ENCODE measurements around the gene GRIP1. TPM values are rescaled to one million over a fixed set of nuclear protein-coding genes. Genes with fewer than 3 reads are reported as not detected.

GRIP1 gene
- total and polyA plus RNA-seq, 4 donors, result 0.38 to 3.4 (median 1.3) TPM

DNA sequence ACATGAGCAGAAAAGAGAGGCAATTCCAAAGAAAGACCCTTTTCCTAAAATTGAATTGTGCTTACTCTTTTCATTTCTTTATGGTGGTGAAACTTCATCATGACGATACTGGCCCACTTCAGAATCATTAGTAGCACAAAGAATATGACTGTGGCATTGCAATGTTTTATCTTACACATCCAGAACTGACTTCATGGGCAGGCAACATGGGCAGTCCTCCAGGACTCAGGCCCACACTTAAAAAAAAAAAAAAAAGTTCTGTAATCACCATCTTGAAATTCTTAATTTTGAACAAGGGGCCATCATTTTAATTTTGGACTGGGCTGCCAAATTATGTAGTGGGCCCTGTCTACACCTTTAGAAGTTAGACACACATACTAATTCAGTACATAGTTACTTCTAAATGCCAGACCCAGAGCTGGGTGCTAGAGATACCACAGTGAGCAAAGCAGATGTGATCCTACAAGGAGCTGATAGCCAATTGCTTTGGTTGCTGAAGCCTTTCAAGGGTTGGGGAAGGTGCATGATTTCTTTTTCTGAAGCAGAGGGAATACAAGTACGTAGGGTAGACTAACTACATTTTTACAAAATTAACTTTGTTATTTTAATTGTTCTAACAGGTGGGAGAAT lies 341.4 kb downstream of the GRIP1 start:
- WGBS, 2 donors, result 95 to 96% methylated on average over 2 of the region's 2 CpGs
- intact Hi-C loops (cut with DNase I), result no loop called here
- no peak for ATAC-seq (ENCODE audit: low FRiP score)
- Histone ChIP-seq H3K9me3 (ENCODE audit: control insufficient read depth, low read length) (peaks cover 3% of the 10 kb centered on the region), H3K4me1 (ENCODE audit: control insufficient read depth in 1 of 2, insufficient read depth in 2 of 2, low read length in 2 of 2) (no peaks in the 10 kb centered on the region), H3K4me3 (ENCODE audit: low read length in 2 of 2) (no peak overlapping the region), H3K36me3 (ENCODE audit: control insufficient read depth in 1 of 2, insufficient read depth in 2 of 2, low read length in 1 of 2) (peaks cover 0 to 4% of the 10 kb centered on the region in 2 donors), H3K27me3 (ENCODE audit: control insufficient read depth in 1 of 2, insufficient read depth in 2 of 2, low read length in 1 of 2) (no peaks in the 10 kb centered on the region), H3K27ac (ENCODE audit: low read depth in 1 of 2, low read length in 2 of 2) (no peak overlapping the region)
- no peak for DNase-seq

DNA sequence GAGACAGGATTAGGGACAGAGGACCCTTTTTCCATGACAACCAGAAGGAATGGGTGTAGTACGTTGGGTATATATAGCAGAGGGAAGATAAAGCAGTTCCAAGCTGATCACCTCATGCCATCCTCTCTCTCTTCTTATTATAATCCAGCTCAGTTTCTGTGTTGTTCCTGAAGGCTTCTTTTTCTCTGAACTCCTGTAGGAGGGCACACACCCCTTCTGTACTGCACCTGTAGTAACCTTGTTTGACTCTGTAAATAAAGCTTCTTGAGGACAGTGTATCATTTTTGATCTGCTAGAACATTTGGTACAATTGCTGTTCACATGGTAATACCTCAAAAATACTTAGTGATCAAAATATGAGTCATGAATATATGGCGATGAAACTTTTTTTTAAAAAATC lies 343.1 kb downstream of the GRIP1 start:
- Histone ChIP-seq H3K27me3 (ENCODE audit: control insufficient read depth in 1 of 2, insufficient read depth in 2 of 2, low read length in 1 of 2) (no peaks in the 10 kb centered on the region), H3K4me3 (ENCODE audit: low read length in 2 of 2) (no peak overlapping the region), H3K4me1 (ENCODE audit: control insufficient read depth in 1 of 2, insufficient read depth in 2 of 2, low read length in 2 of 2) (no peaks in the 10 kb centered on the region), H3K9me3 (ENCODE audit: control insufficient read depth, low read length) (no peaks in the 10 kb centered on the region), H3K36me3 (ENCODE audit: control insufficient read depth in 1 of 2, insufficient read depth in 2 of 2, low read length in 1 of 2) (peaks cover 0 to 4% of the 10 kb centered on the region in 2 donors), H3K27ac (ENCODE audit: low read depth in 1 of 2, low read length in 2 of 2) (no peak overlapping the region)
- ATAC-seq (ENCODE audit: low FRiP score), result no peak
- no peak for DNase-seq
- 94 to 95% methylated on average over 2 of the region's 2 CpGs for WGBS, 2 donors
- intact Hi-C loops (cut with DNase I), result no loop called here

- ATAC-seq (ENCODE audit: low FRiP score) (no peak), DNase-seq (no peak)
- Histone ChIP-seq H3K36me3 (ENCODE audit: control insufficient read depth in 1 of 2, insufficient read depth in 2 of 2, low read length in 1 of 2) (peaks cover 0 to 2% of the 10 kb centered on the region in 2 donors), H3K27me3 (ENCODE audit: control insufficient read depth in 1 of 2, insufficient read depth in 2 of 2, low read length in 1 of 2) (no peaks in the 10 kb centered on the region), H3K4me3 (ENCODE audit: low read length in 2 of 2) (no peak overlapping the region), H3K4me1 (ENCODE audit: control insufficient read depth in 1 of 2, insufficient read depth in 2 of 2, low read length in 2 of 2) (no peaks in the 10 kb centered on the region), H3K27ac (ENCODE audit: low read depth in 1 of 2, low read length in 2 of 2) (no peak overlapping the region), H3K9me3 (ENCODE audit: control insufficient read depth, low read length) (no peaks in the 10 kb centered on the region)
- intact Hi-C loops (cut with DNase I), result no loop called here
- 83 to 86% methylated on average over 1 of the region's 1 CpG for WGBS, 2 donors
These were observed 347.1 kb downstream of the GRIP1 start for GRCh38 chr12:66331814-66332213.

DNA sequence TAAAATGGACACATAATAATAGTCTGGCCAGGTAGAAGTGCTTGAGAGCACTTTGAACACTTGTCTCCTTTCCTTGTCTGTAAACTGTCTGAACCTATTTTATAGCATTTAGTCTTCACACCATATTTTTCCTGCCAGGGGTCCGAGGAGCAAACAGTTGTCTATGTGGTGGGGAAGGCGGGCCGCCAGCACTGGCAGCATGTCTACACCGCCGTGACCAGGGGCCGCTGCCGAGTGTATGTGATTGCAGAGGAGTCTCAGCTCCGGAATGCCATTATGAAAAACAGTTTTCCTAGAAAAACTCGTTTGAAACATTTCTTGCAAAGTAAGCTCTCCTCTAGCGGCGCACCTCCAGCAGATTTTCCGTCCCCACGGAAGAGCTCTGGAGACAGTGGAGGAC lies 347.9 kb downstream of the GRIP1 start:
- Histone ChIP-seq H3K9me3 (ENCODE audit: control insufficient read depth, low read length) (no peaks in the 10 kb centered on the region), H3K4me1 (ENCODE audit: control insufficient read depth in 1 of 2, insufficient read depth in 2 of 2, low read length in 2 of 2) (no peaks in the 10 kb centered on the region), H3K27ac (ENCODE audit: low read depth in 1 of 2, low read length in 2 of 2) (no peak overlapping the region), H3K27me3 (ENCODE audit: control insufficient read depth in 1 of 2, insufficient read depth in 2 of 2, low read length in 1 of 2) (no peaks in the 10 kb centered on the region), H3K36me3 (ENCODE audit: control insufficient read depth in 1 of 2, insufficient read depth in 2 of 2, low read length in 1 of 2) (peaks cover 0 to 2% of the 10 kb centered on the region in 2 donors), H3K4me3 (ENCODE audit: low read length in 2 of 2) (no peak overlapping the region)
- WGBS, 2 donors, result 90 to 92% methylated on average over 13 of the region's 13 CpGs
- intact Hi-C loops (cut with DNase I), result no loop called here
- DNase-seq (no peak), ATAC-seq (ENCODE audit: low FRiP score) (no peak)

GRCh38 chr12:66329941-66330340 lies 348.9 kb downstream of the GRIP1 start:
- Histone ChIP-seq H3K4me3 (ENCODE audit: low read length in 2 of 2) (no peak overlapping the region), H3K9me3 (ENCODE audit: control insufficient read depth, low read length) (no peaks in the 10 kb centered on the region), H3K27ac (ENCODE audit: low read depth in 1 of 2, low read length in 2 of 2) (no peak overlapping the region), H3K4me1 (ENCODE audit: control insufficient read depth in 1 of 2, insufficient read depth in 2 of 2, low read length in 2 of 2) (no peaks in the 10 kb centered on the region), H3K36me3 (ENCODE audit: control insufficient read depth in 1 of 2, insufficient read depth in 2 of 2, low read length in 1 of 2) (peaks cover 0 to 2% of the 10 kb centered on the region in 2 donors), H3K27me3 (ENCODE audit: control insufficient read depth in 1 of 2, insufficient read depth in 2 of 2, low read length in 1 of 2) (no peaks in the 10 kb centered on the region)
- intact Hi-C loops (cut with DNase I), result no loop called here
- DNase-seq, result no peak
- WGBS, 2 donors, result 65% methylated on average over 5 of the region's 5 CpGs
- ATAC-seq (ENCODE audit: low FRiP score), result no peak

DNA sequence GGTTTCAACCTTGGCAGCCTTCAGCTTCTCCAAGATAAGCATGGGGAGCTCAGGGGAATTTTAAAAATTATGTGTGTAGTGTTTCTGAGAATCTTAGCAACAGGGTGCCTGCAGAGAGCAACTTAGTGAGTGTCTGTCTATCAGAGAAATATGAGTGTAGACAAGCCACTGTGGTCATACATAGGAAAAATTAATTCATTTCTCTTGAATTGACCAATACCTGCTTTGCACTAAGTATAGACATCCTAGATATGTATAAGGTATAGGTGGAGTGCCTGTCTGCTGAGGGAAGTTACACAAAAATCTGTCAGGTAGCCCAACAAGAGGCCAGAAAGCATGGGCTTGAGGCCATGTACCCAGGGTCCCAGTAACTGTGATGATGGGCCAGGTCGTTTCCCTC lies 355.9 kb downstream of the GRIP1 start:
- H3K36me3 ChIP-seq (ENCODE audit: control insufficient read depth in 1 of 2, insufficient read depth in 2 of 2, low read length in 1 of 2), result peaks cover 0 to 1% of the 10 kb centered on the region in 2 donors
- 86 to 88% methylated on average over 1 of the region's 1 CpG for whole genome bisulfite sequencing, 2 donors
- intact Hi-C loops (cut with DNase I), result no loop called here
- H3K9me3 ChIP-seq (ENCODE audit: control insufficient read depth, low read length), result no peaks in the 10 kb centered on the region
- ATAC-seq (ENCODE audit: low FRiP score) (no peak), DNase-seq (no peak)
- no peaks in the 10 kb centered on the region for H3K27me3 ChIP-seq (ENCODE audit: control insufficient read depth in 1 of 2, insufficient read depth in 2 of 2, low read length in 1 of 2)
- H3K27ac ChIP-seq (ENCODE audit: low read depth in 1 of 2, low read length in 2 of 2), result no peak overlapping the region
- no peaks in the 10 kb centered on the region for H3K4me1 ChIP-seq (ENCODE audit: control insufficient read depth in 1 of 2, insufficient read depth in 2 of 2, low read length in 2 of 2)
- no peak overlapping the region for H3K4me3 ChIP-seq (ENCODE audit: low read length in 2 of 2)

DNA sequence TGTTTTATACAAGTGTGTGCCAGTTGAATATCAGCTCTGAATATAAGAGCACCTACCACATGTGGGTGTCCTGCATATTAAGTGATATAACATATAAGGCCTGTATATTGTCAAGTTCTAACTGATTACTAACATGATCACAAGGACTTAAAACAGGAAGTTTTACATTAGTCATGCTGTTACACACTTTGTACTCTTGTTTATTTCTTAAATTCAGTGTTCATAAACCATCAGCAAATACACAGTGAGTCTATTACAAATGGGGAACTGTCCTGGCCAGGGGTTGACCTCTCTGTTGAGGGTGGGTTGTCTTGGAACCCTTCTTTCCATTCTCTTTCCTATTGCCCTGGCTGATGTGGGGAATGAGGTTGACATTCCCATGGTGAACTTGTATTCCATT lies 357.4 kb downstream of the GRIP1 start:
- Histone ChIP-seq H3K4me1 (ENCODE audit: control insufficient read depth in 1 of 2, insufficient read depth in 2 of 2, low read length in 2 of 2) (no peaks in the 10 kb centered on the region), H3K9me3 (ENCODE audit: control insufficient read depth, low read length) (no peaks in the 10 kb centered on the region), H3K27ac (ENCODE audit: low read depth in 1 of 2, low read length in 2 of 2) (no peak overlapping the region), H3K27me3 (ENCODE audit: control insufficient read depth in 1 of 2, insufficient read depth in 2 of 2, low read length in 1 of 2) (no peaks in the 10 kb centered on the region), H3K4me3 (ENCODE audit: low read length in 2 of 2) (no peak overlapping the region), H3K36me3 (ENCODE audit: control insufficient read depth in 1 of 2, insufficient read depth in 2 of 2, low read length in 1 of 2) (peaks cover 0 to 1% of the 10 kb centered on the region in 2 donors)
- intact Hi-C loops (cut with DNase I), result no loop called here
- DNase-seq (no peak), ATAC-seq (ENCODE audit: low FRiP score) (no peak)

GRCh38 chr12:66320996-66321395 lies 357.9 kb downstream of the GRIP1 start:
- Histone ChIP-seq H3K27me3 (ENCODE audit: control insufficient read depth in 1 of 2, insufficient read depth in 2 of 2, low read length in 1 of 2) (no peaks in the 10 kb centered on the region), H3K9me3 (ENCODE audit: control insufficient read depth, low read length) (no peaks in the 10 kb centered on the region), H3K27ac (ENCODE audit: low read depth in 1 of 2, low read length in 2 of 2) (no peak overlapping the region), H3K4me1 (ENCODE audit: control insufficient read depth in 1 of 2, insufficient read depth in 2 of 2, low read length in 2 of 2) (no peaks in the 10 kb centered on the region), H3K36me3 (ENCODE audit: control insufficient read depth in 1 of 2, insufficient read depth in 2 of 2, low read length in 1 of 2) (peaks cover 0 to 1% of the 10 kb centered on the region in 2 donors), H3K4me3 (ENCODE audit: low read length in 2 of 2) (no peak overlapping the region)
- no peak for ATAC-seq (ENCODE audit: low FRiP score)
- 90 to 94% methylated on average over 3 of the region's 3 CpGs for WGBS, 2 donors
- intact Hi-C loops (cut with DNase I), result no loop called here
- DNase-seq, result no peak

GRCh38 chr12:66319266-66319954 lies 359.5 kb downstream of the GRIP1 start:
- ATAC-seq (ENCODE audit: low FRiP score) (no peak), DNase-seq (no peak)
- 66 to 67% methylated on average over 4 of the region's 4 CpGs for WGBS, 2 donors
- Histone ChIP-seq H3K4me1 (ENCODE audit: control insufficient read depth in 1 of 2, insufficient read depth in 2 of 2, low read length in 2 of 2) (no peaks in the 10 kb centered on the region), H3K27ac (ENCODE audit: low read depth in 1 of 2, low read length in 2 of 2) (no peak overlapping the region), H3K9me3 (ENCODE audit: control insufficient read depth, low read length) (no peaks in the 10 kb centered on the region), H3K27me3 (ENCODE audit: control insufficient read depth in 1 of 2, insufficient read depth in 2 of 2, low read length in 1 of 2) (no peaks in the 10 kb centered on the region), H3K36me3 (ENCODE audit: control insufficient read depth in 1 of 2, insufficient read depth in 2 of 2, low read length in 1 of 2) (peaks cover 0 to 1% of the 10 kb centered on the region in 2 donors), H3K4me3 (ENCODE audit: low read length in 2 of 2) (no peak overlapping the region)
- intact Hi-C loops (cut with DNase I), result no loop called here
